Gastrocnemius medialis (tissue), 4 donors: Measurements from ENCODE around the gene ATE1. TPM values are rescaled to one million over a fixed set of nuclear protein-coding genes. Genes with fewer than 3 reads are reported as not detected.
A peak's percentile ranks its signal among the peaks of the same experiment; 100 is the strongest.
"Not testable (repeated sequence)": the region's sequence is repeated elsewhere in the genome, so short reads cannot be mapped to it uniquely, and the experiment has no call there.

Experiments
- ATAC-seq, 2 donors: fragments of 150-250 bp; one replicate each; pipeline ENCODE4 v1.9.1; 2016
- DNase-seq, 2 donors: peaks; one replicate each; pipeline ENCODE4 v3.0.0-alpha.2; 2019
- H3K27ac ChIP-seq, 4 donors: fragments of 200-600 bp; sonication (generic); 1 replicate in 1 of 4; 2 replicates in 3 of 4; pipeline ENCODE4 v1.5.1; 2016 to 2018; ENCODE audit warnings: mild to moderate bottlenecking in 2 of 4, moderate library complexity in 1 of 4
- H3K27me3 ChIP-seq, 3 donors: fragments of 200-600 bp; sonication (generic) in 2 of 3; 1 replicate in 1 of 3; 2 replicates in 2 of 3; pipeline versions ENCODE4 v1.5.1 to v1.6.0; 2016 to 2019; ENCODE audit warnings: mild to moderate bottlenecking in 1 of 3, moderate library complexity in 1 of 3
- H3K36me3 ChIP-seq, 2 donors: fragments of 200-600 bp; sonication (generic) in 1 of 2; one replicate each; pipeline ENCODE4 v1.5.1; 2017 to 2018
- H3K4me1 ChIP-seq, 2 donors: fragments of 200-600 bp; sonication (generic) in 1 of 2; one replicate each; pipeline ENCODE4 v1.5.1; 2016 to 2017; ENCODE audit warnings: mild to moderate bottlenecking in 2 of 2
- H3K4me3 ChIP-seq, 4 donors: fragments of 200-600 bp; sonication (generic) in 3 of 4; 1 replicate in 1 of 4; 2 replicates in 3 of 4; pipeline ENCODE4 v1.5.1; 2016 to 2019; ENCODE audit warnings: mild to moderate bottlenecking in 2 of 4
- H3K9me3 ChIP-seq, 3 donors: fragments of 200-600 bp; sonication (generic) in 2 of 3; 1 replicate in 1 of 3; 2 replicates in 2 of 3; pipeline ENCODE4 v1.5.1; 2016 to 2019
- POLR2A ChIP-seq, 2 donors: fragments of 450-650 bp; IDR thresholded peaks; one replicate each; pipeline ENCODE4 v1.6.1; 2017; ENCODE audit warnings: antibody characterized with exemption in 2 of 2, mild to moderate bottlenecking in 2 of 2, moderate library complexity in 2 of 2
- in situ Hi-C, 4 donors: fragments of 200-750 bp; cut with MboI; loops; one replicate each; pipeline versions ENCODE4 v1.15.0 to v1.8.0; 2017; ENCODE audit warnings: low sequenced_read_pairs in 4 of 4
- intact Hi-C: fragments of 100-400 bp; cut with DNase I; formaldehyde crosslinking; loops from one replicate; pipeline ENCODE4 v1.15.1; 2023; ENCODE audit warnings: low total_unique reads
- total RNA-seq, 4 donors: library from RNA; depleted of rRNA; stranded (reverse); fragments of >200 nt; gene quantifications; one replicate each; pipeline versions ENCODE4 v1.1.0 to v1.2.3, GENCODE V29; 2016
- TF ChIP-seq, protein P1 (sequence below), 5 experiments: fragments of 450-650 bp in 3 of 5; fragments of 200-600 bp in 2 of 5; sonication (generic) in 2 of 5; IDR thresholded peaks in 4 of 5; conservative IDR thresholded peaks in 1 of 5; 1 replicate in 4 of 5; 2 replicates in 1 of 5; pipeline ENCODE4 v1.5.1; 2016 to 2019; ENCODE audit warnings: antibody characterized with exemption in 5 of 5, mild to moderate bottlenecking in 3 of 5, moderate library complexity in 3 of 5

Gene ATE1
- total RNA-seq, 4 donors from 2014 or later, result 34.3 to 57.6 (median 39.4) TPM

DNA sequence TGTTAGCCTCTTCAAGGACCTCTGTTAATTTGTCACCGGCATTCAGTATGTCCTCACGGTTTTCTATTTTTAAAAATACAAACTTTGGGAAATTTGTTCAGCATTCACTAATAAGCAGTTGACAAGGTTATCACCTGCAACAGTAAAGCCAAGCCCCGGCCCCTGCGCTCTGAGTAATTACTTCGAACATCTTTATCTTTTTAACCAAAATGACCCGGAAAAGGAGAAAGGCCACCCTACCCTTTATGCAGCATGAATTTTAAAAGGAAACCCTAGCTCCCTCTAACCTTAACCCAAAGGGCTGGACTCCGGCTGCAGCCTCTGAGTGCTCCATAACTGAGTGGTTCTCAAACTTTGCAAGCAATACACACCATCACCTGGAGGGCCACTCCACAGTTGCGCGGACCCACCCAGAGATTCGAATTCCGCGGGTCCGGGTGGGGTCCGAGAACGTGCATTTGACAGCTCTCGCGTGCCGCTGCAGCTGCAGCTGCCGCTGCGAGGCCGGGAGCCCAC, 46.2 kb upstream of the ATE1 start:
- H3K9me3 ChIP-seq, result no peaks in the 10 kb centered on the region
- peak overlapping the region; percentile 94 to 99 (median 96) for H3K27ac ChIP-seq
- H3K36me3 ChIP-seq, result peaks cover 0 to 16% of the 10 kb centered on the region in 2 donors
- peak overlapping the region; percentile 71 to 91 (median 81) for H3K4me3 ChIP-seq
- peaks cover 19% of the 10 kb centered on the region in 2 donors for H3K4me1 ChIP-seq
- no peak for DNase-seq
- peak in 1 of 2 donors; percentile 16 for ATAC-seq
- TF ChIP-seq, protein P1, sequence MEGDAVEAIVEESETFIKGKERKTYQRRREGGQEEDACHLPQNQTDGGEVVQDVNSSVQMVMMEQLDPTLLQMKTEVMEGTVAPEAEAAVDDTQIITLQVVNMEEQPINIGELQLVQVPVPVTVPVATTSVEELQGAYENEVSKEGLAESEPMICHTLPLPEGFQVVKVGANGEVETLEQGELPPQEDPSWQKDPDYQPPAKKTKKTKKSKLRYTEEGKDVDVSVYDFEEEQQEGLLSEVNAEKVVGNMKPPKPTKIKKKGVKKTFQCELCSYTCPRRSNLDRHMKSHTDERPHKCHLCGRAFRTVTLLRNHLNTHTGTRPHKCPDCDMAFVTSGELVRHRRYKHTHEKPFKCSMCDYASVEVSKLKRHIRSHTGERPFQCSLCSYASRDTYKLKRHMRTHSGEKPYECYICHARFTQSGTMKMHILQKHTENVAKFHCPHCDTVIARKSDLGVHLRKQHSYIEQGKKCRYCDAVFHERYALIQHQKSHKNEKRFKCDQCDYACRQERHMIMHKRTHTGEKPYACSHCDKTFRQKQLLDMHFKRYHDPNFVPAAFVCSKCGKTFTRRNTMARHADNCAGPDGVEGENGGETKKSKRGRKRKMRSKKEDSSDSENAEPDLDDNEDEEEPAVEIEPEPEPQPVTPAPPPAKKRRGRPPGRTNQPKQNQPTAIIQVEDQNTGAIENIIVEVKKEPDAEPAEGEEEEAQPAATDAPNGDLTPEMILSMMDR (IDR thresholded peaks at IDR 0.05 in 4 of 5, conservative IDR thresholded peaks at IDR 0.05 in 1 of 5), result no peak
- no peak for TF ChIP-seq POLR2A (IDR thresholded peaks at IDR 0.05)
- intact Hi-C loops (loop anchor here (1.0 to 2.0 kb wide), 3 partner anchors 46 to 141 kb away; partner anchors contain the start of gene ATE1), in situ Hi-C loops (no loop called here)
- H3K27me3 ChIP-seq, result no peaks in the 10 kb centered on the region

DNA sequence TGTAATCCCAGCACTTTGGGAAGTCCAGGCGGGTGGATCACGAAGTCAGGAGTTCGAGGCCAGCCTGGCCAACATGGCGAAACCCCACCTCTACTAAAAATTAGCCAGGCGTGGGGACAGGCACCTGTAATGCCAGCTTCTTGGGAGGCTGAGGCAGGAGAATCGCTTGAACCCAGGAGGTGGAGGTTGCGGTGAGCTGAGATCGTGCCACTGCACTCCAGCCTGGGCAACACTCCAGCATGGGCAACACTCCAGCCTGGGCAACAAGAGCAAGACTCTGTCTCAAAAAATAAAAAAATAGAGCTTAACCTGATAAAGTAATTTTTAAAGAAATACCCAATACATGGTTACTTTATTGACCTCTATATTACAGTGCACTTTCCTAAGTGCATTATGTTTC, 41.3 kb upstream of the ATE1 start:
- in situ Hi-C loops, H3K4me3 ChIP-seq, H3K27ac ChIP-seq, H3K27me3 ChIP-seq, DNase-seq, intact Hi-C loops, ATAC-seq, H3K9me3 ChIP-seq: not testable (repeated sequence)
- peaks cover 11 to 12% of the 10 kb centered on the region in 2 donors for H3K4me1 ChIP-seq
- H3K36me3 ChIP-seq, result peaks cover 0 to 66% of the 10 kb centered on the region in 2 donors

DNA sequence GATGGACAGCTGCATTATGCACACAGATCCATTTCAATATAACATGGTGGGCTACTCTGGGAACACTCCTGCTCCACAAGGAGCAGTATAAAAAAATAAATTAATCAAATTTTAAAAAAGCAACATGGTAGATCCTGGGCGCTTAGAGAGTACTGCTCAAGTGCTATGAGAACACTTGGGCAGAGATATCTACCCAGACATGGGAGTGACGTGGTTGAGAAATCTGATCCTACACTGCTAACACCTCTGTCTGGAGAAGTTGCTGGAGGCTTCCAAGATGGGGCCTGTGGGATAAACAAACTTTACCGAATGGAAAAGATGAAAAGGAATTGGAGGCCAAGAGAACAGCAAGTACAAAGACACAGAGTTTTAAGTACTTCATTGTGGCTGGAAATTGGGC, 38.2 kb upstream of the ATE1 start:
- no peak overlapping the region for H3K27ac ChIP-seq
- H3K36me3 ChIP-seq, result peaks cover 0 to 91% of the 10 kb centered on the region in 2 donors
- peaks cover 0 to 3% of the 10 kb centered on the region in 2 donors for H3K4me1 ChIP-seq
- intact Hi-C loops (no loop called here), in situ Hi-C loops (no loop called here)
- DNase-seq, result no peak
- TF ChIP-seq, protein P1 (IDR thresholded peaks at IDR 0.05 in 4 of 5, conservative IDR thresholded peaks at IDR 0.05 in 1 of 5), result no peak
- no peak for TF ChIP-seq POLR2A (IDR thresholded peaks at IDR 0.05)
- H3K9me3 ChIP-seq, result no peaks in the 10 kb centered on the region
- H3K4me3 ChIP-seq, result no peak overlapping the region
- no peaks in the 10 kb centered on the region for H3K27me3 ChIP-seq
- ATAC-seq, result peak in 1 of 2 donors; percentile 60

DNA sequence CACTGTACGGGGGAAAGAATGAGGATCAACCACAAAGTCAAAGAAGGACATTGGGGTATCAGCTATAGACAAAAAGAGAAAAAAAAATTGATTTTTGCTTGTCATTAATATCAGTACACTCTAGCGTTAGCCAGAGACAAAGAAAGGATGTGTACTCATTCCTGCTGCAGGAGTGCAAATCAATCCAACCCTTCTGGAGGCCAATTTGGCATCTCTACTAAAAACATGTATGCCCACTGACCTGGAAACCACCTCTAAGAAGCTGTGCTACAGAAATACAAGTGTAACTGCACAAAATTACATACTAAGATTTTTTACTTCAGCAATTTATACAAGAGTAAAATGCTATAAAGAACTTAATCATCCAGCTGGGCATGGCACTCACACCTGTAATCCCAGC, 33.6 kb upstream of the ATE1 start:
- no peaks in the 10 kb centered on the region for H3K27me3 ChIP-seq
- no peak overlapping the region for H3K4me3 ChIP-seq
- in situ Hi-C loops, result no loop called here
- no peaks in the 10 kb centered on the region for H3K9me3 ChIP-seq
- no peak overlapping the region for H3K27ac ChIP-seq
- peaks cover 0 to 80% of the 10 kb centered on the region in 2 donors for H3K36me3 ChIP-seq
- DNase-seq, result no peak
- no peaks in the 10 kb centered on the region for H3K4me1 ChIP-seq
- no peak for ATAC-seq
- intact Hi-C loops, result no loop called here
- TF ChIP-seq, protein P1 (IDR thresholded peaks at IDR 0.05 in 4 of 5, conservative IDR thresholded peaks at IDR 0.05 in 1 of 5), result no peak

DNA sequence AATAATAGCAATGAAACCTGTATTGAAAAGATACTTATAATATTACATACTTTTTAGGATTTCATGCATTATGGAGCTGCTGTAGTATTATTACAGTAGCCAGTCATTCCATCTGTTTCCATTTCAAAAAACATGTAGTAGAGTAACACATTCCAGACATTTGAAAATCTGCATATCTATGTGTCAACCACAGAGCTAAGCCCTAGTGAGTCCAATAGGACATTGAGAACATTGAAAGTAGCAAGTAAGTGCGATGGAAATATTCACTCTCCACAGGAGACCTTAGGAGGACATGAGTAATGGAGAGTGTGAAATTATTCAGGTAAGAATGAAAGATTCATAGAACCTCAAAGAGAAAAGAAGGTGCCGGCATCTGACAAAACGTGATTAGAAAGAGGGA, 31.8 kb upstream of the ATE1 start:
- in situ Hi-C loops, result no loop called here
- TF ChIP-seq, protein P1 (IDR thresholded peaks at IDR 0.05 in 4 of 5, conservative IDR thresholded peaks at IDR 0.05 in 1 of 5), result no peak
- TF ChIP-seq POLR2A (IDR thresholded peaks at IDR 0.05), result no peak
- Histone ChIP-seq H3K27me3 (no peaks in the 10 kb centered on the region), H3K27ac (no peak overlapping the region), H3K9me3 (no peaks in the 10 kb centered on the region), H3K4me1 (no peaks in the 10 kb centered on the region), H3K4me3 (no peak overlapping the region), H3K36me3 (peaks cover 0 to 74% of the 10 kb centered on the region in 2 donors)
- ATAC-seq, result no peak
- intact Hi-C loops, result no loop called here
- no peak for DNase-seq
